ENCODE results near the gene C5AR2.

C5AR2 gene

DNA sequence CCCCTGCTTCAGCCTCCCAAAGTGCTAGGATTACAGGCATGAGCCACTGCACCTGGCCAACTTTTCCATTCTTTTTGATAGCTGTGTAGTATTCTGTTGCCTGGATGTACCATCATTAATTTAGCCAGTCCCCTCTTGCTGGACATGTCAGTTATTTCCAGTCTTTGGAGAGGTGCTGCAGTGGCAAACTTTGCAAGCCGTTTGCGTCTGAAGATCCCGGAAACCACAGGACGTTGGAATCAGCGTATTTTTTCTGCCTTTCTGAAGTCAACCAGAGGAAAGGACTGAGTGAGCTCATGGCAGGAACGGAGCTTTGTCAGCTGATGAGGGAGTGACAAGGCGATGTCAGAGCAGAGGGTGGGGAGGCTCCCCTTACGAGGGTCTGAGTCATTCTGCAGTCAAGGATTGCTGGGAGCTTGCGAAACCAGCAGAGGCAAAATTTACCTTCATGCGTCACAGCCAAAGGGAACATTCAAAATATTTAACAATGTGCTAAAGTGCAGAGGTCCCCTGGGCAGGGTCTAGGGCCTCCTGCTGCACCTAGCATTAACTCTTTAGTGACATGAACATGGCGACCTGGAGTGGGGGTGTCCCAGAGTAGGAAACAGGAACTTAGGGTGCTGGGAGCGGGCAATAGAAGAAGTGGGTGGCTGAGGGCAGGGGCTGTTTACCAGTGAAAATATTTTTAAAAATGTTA, 16.7 kb upstream of the C5AR2 start:
- H3K27ac ChIP-seq: no peak overlapping the region
- TF ChIP-seq CTCF (conservative IDR thresholded peaks at IDR 0.05): no peak

GRCh38 chr19:47316513-47316912, 15.5 kb upstream of the C5AR2 start:
- TF ChIP-seq CTCF (conservative IDR thresholded peaks at IDR 0.05): no peak
- no peak overlapping the region for H3K27ac ChIP-seq

GRCh38 chr19:47319923-47320871, 11.8 kb upstream of the C5AR2 start:
- no peak overlapping the region for H3K27ac ChIP-seq
- no peak for TF ChIP-seq CTCF (conservative IDR thresholded peaks at IDR 0.05)

GRCh38 chr19:47321630-47322029, 10.3 kb upstream of the C5AR2 start:
- no peak for TF ChIP-seq CTCF (conservative IDR thresholded peaks at IDR 0.05)
- no peak overlapping the region for H3K27ac ChIP-seq

GRCh38 chr19:47322058-47322457, 9.9 kb upstream of the C5AR2 start:
- TF ChIP-seq CTCF (conservative IDR thresholded peaks at IDR 0.05): no peak

DNA sequence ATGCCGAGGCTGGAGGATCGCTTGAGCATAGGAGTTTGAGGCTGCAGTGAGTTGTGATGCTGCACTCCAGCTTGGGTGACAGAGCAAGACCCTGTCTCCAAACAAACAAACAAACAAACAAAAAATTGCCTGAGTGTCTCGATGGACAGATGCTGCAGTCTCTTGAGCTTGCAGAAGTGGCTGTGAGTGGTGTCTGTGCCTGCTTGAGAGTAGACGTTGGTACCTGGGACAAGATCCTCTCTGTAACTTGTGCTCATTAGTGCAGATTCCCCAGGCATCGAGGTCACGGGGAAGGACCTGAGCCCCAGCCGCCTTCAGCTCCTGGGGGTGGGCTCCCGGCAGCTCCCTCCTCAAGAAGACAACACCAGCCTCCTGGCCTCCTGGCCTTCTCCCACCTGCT, 8.6 kb upstream of the C5AR2 start:
- H3K27ac ChIP-seq: no peak overlapping the region
- no peak for TF ChIP-seq CTCF (conservative IDR thresholded peaks at IDR 0.05)

More at GRCh38 chr19:47322058-47322457, 9.9 kb upstream of the C5AR2 start:
- no peak overlapping the region for H3K27ac ChIP-seq

GRCh38 chr19:47323872-47324271, 8.1 kb upstream of the C5AR2 start:
- no peak for TF ChIP-seq CTCF (conservative IDR thresholded peaks at IDR 0.05)
- no peak overlapping the region for H3K27ac ChIP-seq
